OCI-LY3 (cell line): ENCODE data around the gene SUSD1.

ENCODE experiments used
- H2AFZ ChIP-seq: fragments of 200-600, 300-600 bp; shearing (Covaris generic); 2 replicates; pipeline ENCODE4 v1.6.0; 2014; ENCODE audit warnings: antibody characterized with exemption, low read depth, low read length
- H3K27ac ChIP-seq: fragments of 200-600, 300-600 bp; sonication (generic); 2 replicates; pipeline ENCODE4 v1.5.1; 2014; ENCODE audit warnings: mild to moderate bottlenecking, low read length, moderate library complexity, mixed read lengths
- H3K27me3 ChIP-seq: fragments of 200-600, 300-600 bp; sonication (generic); 2 replicates; pipeline ENCODE4 v1.6.1; 2014; ENCODE audit warnings: low read depth, low read length, mixed read lengths
- H3K36me3 ChIP-seq: fragments of 200-600, 300-600 bp; sonication (generic); replicated peaks from 2 replicates; pipeline ENCODE3; 2014; ENCODE audit warnings: low read depth, low read length, mixed read lengths
- H3K4me1 ChIP-seq: fragments of 300-600, 200-600 bp; sonication (generic); 2 replicates; pipeline ENCODE4 v1.6.1; 2014; ENCODE audit warnings: low read length, mixed read lengths
- H3K4me2 ChIP-seq: fragments of 200-600, 300-600 bp; sonication (generic); 2 replicates; pipeline ENCODE4 v1.6.1; 2014; ENCODE audit warnings: low read length, mixed read lengths
- H3K4me3 ChIP-seq: fragments of 300-600, 200-600 bp; sonication (generic); 2 replicates; pipeline ENCODE4 v1.5.1; 2014; ENCODE audit warnings: antibody characterized with exemption, mild to moderate bottlenecking, low read length, moderate library complexity
- H3K79me2 ChIP-seq: fragments of 300-600, 200-600 bp; shearing (Covaris generic); 2 replicates; pipeline ENCODE4 v1.6.1; 2014; ENCODE audit warnings: mild to moderate bottlenecking, low read length, mixed read lengths
- H3K9ac ChIP-seq: fragments of 300-600, 200-600 bp; shearing (Covaris generic); 2 replicates; pipeline ENCODE4 v1.6.0; 2014; ENCODE audit warnings: mild to moderate bottlenecking, low read length, moderate library complexity
- H3K9me3 ChIP-seq: fragments of 200-600, 300-600 bp; shearing (Covaris generic); 2 replicates; pipeline ENCODE4 v1.6.1; 2014; ENCODE audit warnings: low read length, mixed read lengths; ENCODE audit not compliant: insufficient read depth
- H4K20me1 ChIP-seq: fragments of 200-600, 300-600 bp; sonication (generic); 2 replicates; pipeline ENCODE4 v1.6.1; 2016; ENCODE audit warnings: low read length, mixed read lengths; ENCODE audit not compliant: insufficient read depth
- EZH2phosphoT487 ChIP-seq: fragments of 200-600 bp; shearing (Covaris generic); IDR thresholded peaks from 2 replicates; pipeline ENCODE4 v1.6.1; 2018; ENCODE audit warnings: antibody characterized with exemption, mixed run types, low read depth
- TF ChIP-seq, protein P1 (sequence below): fragments of 200-600, 300-600 bp; sonication (generic); IDR thresholded peaks from 2 replicates; pipeline ENCODE4 v1.5.1; 2014; ENCODE audit warnings: antibody characterized with exemption, low read length, low read depth

SUSD1 gene

DNA sequence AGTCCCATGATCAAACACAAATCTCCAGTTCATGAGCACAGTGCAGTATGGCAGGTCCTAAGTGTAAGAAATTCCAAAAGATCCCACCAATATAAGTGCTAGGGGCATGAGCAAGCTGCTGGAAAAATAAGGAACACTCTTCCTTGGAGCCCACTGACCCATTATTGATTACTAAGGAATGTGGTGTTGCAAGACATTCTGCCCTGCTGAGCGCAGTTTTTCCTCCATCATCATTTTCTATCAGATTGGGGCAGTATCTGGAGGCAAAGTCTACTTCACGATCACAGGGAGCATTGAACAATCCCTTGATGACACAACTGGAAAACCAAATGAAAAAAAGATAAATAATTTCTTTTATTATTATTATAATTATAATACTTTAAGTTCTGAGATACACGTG, 149.2 kb downstream of the SUSD1 start:
- TF ChIP-seq, protein P1, sequence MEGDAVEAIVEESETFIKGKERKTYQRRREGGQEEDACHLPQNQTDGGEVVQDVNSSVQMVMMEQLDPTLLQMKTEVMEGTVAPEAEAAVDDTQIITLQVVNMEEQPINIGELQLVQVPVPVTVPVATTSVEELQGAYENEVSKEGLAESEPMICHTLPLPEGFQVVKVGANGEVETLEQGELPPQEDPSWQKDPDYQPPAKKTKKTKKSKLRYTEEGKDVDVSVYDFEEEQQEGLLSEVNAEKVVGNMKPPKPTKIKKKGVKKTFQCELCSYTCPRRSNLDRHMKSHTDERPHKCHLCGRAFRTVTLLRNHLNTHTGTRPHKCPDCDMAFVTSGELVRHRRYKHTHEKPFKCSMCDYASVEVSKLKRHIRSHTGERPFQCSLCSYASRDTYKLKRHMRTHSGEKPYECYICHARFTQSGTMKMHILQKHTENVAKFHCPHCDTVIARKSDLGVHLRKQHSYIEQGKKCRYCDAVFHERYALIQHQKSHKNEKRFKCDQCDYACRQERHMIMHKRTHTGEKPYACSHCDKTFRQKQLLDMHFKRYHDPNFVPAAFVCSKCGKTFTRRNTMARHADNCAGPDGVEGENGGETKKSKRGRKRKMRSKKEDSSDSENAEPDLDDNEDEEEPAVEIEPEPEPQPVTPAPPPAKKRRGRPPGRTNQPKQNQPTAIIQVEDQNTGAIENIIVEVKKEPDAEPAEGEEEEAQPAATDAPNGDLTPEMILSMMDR = no peak
- TF ChIP-seq EZH2phosphoT487 = no peak
- H3K4me2 ChIP-seq = no peak overlapping the region
- no peaks in the 10 kb centered on the region for H3K27me3 ChIP-seq
- no peak overlapping the region for H2AFZ ChIP-seq
- H3K27ac ChIP-seq = peak overlapping the region; percentile 49
- H4K20me1 ChIP-seq = no peaks in the 10 kb centered on the region
- no peak overlapping the region for H3K4me3 ChIP-seq
- no peak overlapping the region for H3K9ac ChIP-seq
- H3K4me1 ChIP-seq = peaks cover 94% of the 10 kb centered on the region
- peaks cover 6% of the 10 kb centered on the region; the same call in 1 of the 2 replicates for H3K9me3 ChIP-seq
- peaks cover 14% of the 10 kb centered on the region for H3K36me3 ChIP-seq
- H3K79me2 ChIP-seq = peaks cover 13% of the 10 kb centered on the region

DNA sequence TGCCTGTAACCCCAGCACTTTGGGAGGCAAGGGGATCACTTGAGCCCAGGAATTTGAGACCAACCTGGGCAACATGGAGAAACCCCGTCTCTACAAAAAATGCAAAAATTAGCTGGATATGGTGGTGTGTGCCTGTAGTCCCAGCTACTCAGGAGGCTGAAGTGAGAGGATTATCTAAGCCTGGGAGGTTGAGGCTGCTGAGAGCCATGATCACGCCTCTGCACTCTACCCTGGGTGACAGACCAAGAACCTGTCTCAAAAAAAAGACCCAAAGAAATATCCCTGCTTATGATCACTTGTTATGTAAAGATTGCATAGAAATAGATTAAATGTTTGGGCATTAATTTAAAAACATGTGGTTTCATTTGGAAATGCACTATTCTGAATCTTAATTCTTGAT, 153.4 kb downstream of the SUSD1 start:
- Histone ChIP-seq H3K4me2 (peak overlapping the region; percentile 75), H3K27ac (peak overlapping the region; percentile 92)

DNA sequence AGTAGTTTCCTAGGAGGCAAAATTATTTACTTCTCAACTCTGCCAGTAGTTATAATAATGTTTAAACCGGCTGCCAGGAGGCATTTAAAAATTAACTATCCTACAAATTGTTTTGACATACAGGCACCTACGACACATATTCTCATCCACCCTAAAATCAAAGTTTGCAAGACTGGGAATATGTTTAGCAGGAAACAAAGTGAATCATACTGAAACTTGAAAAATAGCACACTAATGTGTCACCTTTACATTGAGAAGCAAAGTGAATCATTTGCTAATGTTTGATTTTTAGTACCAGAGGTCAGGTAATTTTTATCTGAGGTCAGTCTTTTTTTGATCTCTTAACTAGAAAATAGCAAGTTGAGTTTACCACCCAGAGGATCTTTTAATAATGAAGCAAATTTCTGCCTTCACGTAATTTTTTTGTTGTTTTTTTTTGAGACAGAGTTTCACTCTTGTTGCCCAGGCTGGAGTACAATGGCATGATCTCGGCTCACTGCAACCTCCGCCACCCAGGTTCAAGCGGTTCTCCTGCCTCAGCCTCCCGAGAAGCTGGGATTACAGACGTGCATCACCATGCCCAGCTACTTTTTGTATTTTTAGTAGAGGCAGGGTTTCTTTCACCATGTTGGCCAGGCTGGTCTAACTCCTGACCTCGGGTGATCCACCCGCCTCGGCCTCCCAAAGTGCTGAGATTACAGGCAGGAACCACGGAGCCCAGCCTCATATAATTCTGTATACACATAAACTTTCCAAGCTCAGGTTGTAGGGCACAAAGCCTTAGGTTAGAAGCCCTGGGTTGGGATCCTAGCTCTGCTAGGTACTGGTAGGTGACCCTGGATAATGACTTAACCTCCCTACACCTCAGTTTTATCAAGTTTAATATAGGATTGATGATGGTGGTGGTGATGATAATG, 154.2 kb downstream of the SUSD1 start:
- no peaks in the 10 kb centered on the region for H3K79me2 ChIP-seq
- peak overlapping the region; percentile 29 for H3K4me3 ChIP-seq
- TF ChIP-seq, protein P1 = no peak
- TF ChIP-seq EZH2phosphoT487 = no peak
- peaks cover 14% of the 10 kb centered on the region for H3K36me3 ChIP-seq
- H3K9me3 ChIP-seq = peaks cover 6% of the 10 kb centered on the region; the same call in 1 of the 2 replicates
- H4K20me1 ChIP-seq = no peaks in the 10 kb centered on the region
- H3K4me1 ChIP-seq = peaks cover 81% of the 10 kb centered on the region
- H3K4me2 ChIP-seq = peak overlapping the region; percentile 75
- H3K27ac ChIP-seq = peak overlapping the region; percentile 92
- peak overlapping the region; percentile 73 for H3K9ac ChIP-seq
- no peak overlapping the region for H2AFZ ChIP-seq
- H3K27me3 ChIP-seq = no peaks in the 10 kb centered on the region

More for the DNA sequence above, 153.4 kb downstream of the SUSD1 start:
- H2AFZ ChIP-seq = no peak overlapping the region
- H3K4me1 ChIP-seq = peaks cover 81% of the 10 kb centered on the region
- peak overlapping the region; percentile 29; the same call in 1 of the 2 replicates for H3K4me3 ChIP-seq
- H3K9ac ChIP-seq = peak overlapping the region; percentile 73
- no peak for TF ChIP-seq EZH2phosphoT487
- TF ChIP-seq, protein P1 = no peak
- peaks cover 6% of the 10 kb centered on the region; the same call in 1 of the 2 replicates for H3K9me3 ChIP-seq
- no peaks in the 10 kb centered on the region for H3K27me3 ChIP-seq
- no peaks in the 10 kb centered on the region for H4K20me1 ChIP-seq
- H3K79me2 ChIP-seq = peaks cover 6% of the 10 kb centered on the region
- peaks cover 14% of the 10 kb centered on the region for H3K36me3 ChIP-seq

DNA sequence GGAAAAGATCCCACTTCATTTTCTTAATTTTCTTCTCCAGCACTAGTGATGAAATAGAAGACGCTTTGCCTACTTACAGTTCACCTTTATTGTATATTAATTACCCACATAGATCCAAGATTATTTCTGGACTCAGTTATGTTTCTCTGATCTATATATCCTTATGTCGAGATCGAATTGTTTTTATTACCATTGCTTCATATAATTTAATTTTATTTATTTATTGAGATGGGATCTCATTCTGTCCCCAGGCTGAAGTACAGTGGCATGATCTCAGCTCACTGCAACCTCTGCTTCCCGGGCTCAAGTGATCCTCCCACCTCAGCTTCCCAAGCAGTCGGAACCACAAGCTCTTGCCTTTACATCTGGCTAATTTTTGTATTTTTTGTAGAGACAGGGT, 157.2 kb downstream of the SUSD1 start:
- Histone ChIP-seq H3K4me2 (no peak overlapping the region), H3K4me1 (peaks cover 83% of the 10 kb centered on the region), H3K9ac (no peak overlapping the region), H3K27ac (no peak overlapping the region), H3K27me3 (no peaks in the 10 kb centered on the region), H2AFZ (no peak overlapping the region), H3K4me3 (no peak overlapping the region), H3K9me3 (no peaks in the 10 kb centered on the region), H4K20me1 (no peaks in the 10 kb centered on the region), H3K79me2 (no peaks in the 10 kb centered on the region), H3K36me3 (no peaks in the 10 kb centered on the region)
- TF ChIP-seq, protein P1 = no peak
- no peak for TF ChIP-seq EZH2phosphoT487
